GM12872 (cell line): ENCODE data around the gene ZNF273.

Source experiments
- TF ChIP-seq, protein P1 (sequence below): IDR thresholded peaks from 3 replicates; pipeline ENCODE4 v1.5.1; 2011; ENCODE audit warnings: low read depth, mild to moderate bottlenecking, low read length, moderate library complexity; ENCODE audit not compliant: insufficient read depth

ZNF273 gene

DNA sequence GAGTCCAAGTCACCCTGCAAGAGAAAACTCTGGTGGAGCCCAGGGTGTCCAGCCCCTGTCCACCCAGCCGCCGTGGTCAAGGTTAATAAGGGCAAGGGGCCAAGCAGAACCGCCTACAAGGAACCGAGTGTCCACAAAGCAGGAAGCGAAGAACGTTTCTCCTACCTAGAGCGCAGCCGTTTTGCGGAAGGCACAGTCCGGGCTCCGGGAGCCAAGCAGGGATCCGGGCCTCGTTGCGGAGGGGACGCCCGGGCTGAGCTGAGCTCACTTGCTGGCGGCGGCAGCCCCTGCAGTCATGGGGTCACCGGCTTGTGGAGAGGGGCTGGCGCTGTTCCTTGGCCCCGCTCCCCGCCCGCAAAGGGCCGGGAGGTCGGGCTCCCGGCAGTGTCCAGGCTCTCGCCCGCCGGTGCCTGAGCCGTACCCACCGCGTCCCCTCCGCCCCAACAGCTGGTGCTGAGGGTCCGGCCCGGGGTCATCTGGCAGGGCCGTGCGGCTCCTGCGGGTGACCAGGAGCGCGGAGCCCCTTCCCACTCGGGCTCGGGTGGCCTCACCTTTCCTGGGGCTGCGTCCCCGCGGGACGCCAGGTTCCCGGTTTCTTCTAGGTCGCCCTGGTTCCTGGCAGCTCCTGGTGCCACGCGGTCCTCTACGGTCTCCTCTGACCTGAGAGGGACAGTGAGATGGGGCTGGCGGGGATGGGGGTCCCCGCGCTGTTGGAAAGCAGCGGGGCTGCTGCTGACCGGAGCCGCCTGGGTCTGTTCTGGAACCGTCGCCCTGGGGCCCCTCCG is 14.0 kb upstream of the ZNF273 start:
- TF ChIP-seq, protein P1, sequence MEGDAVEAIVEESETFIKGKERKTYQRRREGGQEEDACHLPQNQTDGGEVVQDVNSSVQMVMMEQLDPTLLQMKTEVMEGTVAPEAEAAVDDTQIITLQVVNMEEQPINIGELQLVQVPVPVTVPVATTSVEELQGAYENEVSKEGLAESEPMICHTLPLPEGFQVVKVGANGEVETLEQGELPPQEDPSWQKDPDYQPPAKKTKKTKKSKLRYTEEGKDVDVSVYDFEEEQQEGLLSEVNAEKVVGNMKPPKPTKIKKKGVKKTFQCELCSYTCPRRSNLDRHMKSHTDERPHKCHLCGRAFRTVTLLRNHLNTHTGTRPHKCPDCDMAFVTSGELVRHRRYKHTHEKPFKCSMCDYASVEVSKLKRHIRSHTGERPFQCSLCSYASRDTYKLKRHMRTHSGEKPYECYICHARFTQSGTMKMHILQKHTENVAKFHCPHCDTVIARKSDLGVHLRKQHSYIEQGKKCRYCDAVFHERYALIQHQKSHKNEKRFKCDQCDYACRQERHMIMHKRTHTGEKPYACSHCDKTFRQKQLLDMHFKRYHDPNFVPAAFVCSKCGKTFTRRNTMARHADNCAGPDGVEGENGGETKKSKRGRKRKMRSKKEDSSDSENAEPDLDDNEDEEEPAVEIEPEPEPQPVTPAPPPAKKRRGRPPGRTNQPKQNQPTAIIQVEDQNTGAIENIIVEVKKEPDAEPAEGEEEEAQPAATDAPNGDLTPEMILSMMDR = no peak

DNA sequence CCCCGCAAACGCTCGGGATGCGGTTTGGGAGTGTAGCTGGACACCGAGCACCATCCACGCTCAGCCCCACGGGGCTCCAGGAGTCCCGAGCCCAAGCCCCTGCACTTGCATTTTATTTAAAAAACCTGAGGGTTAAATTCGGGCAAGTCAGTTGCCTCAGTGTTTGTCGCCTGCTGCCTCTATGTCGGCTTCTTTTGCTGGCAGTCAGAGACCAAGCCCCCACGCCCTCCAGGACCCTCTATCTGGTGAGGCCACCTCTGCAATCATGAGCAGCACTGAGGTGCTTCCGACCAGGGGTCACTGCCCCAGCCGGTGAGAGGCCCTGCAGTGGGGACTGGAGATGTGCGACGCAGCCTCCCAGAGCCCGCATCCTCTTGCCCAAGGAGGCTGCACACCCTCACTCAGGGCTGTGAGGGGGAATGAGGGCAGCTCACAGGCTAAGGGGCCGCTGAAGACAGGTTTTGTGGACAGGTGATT is 13.3 kb upstream of the ZNF273 start:
- TF ChIP-seq, protein P1 = no peak

DNA sequence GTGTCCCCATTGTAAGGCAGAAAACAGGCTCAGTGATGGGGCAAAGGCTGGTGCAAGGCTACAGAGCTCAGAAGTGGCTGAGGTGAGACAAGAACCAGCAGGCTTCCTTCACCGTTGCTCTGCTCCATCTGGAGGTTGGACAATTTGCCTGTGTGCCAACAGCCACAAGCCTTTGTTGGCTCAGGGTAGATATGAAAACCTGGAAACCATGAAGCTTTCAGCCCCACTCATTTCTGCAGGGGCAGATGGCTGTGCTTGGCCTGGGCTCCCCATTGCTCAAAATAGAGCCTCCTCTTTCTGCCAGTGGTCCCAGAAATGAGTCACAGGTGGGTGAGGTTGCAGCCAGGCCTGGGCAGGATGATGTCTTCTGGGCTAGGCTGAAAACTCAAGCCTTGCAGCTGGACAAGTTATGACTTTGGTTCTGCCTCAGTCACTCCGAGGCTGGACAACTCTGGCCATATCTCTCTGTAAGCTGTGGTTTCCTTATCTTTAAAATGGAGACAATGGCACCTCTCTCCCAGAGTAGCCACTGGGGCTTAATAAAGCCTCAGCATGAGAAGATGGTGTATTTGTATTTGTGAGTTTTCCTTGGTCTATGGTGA is 12.2 kb upstream of the ZNF273 start:
- TF ChIP-seq, protein P1 = no peak

DNA sequence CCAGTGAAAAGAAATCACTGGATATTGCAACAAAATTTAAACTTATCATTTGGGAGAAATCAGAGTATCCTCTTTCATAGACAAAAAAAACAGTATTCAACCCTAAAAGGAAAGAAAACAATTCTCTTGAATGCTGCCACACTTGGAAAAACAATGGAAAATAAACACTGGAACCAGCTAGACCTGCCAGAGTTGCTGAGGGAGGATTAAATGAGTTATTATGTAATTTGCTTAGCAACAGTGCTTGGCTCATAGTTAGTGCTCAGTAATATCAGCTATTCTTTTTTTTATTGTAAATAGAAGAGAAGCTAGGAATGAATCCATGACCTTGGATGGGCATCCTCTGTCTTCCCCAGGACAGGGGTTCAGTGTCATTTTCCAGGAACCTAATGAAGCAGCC is 11.0 kb upstream of the ZNF273 start:
- TF ChIP-seq, protein P1 = no peak

DNA sequence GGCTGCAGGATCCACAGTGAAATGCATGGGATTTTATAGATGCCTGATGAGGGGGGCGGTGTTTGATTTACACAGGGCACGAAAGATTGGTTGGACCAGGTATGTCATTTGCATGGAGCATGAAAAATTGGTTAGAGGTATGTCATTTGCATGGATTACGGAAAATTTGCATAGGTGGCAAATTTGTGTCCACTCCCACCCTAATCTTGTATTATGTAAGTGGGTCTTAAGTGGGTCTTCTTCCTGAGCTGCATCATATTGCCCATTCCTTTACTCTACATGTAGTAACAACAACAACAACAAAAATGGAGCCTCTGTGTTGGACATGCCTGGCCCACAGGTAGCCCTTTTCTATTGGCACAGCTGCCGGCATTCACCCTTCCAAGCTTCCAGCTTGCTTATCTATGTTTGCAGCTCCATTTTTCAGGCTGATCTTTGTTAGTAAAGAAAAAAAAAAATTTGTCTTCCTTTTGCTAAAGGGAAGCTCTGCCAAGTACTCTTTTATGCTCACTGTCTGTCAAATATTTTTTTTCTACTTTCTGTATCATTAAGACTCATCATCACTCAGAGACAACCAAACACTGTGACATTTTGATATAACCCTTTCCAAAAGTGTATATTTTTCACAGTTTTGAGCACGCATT is 10.3 kb upstream of the ZNF273 start:
- TF ChIP-seq, protein P1 = no peak

DNA sequence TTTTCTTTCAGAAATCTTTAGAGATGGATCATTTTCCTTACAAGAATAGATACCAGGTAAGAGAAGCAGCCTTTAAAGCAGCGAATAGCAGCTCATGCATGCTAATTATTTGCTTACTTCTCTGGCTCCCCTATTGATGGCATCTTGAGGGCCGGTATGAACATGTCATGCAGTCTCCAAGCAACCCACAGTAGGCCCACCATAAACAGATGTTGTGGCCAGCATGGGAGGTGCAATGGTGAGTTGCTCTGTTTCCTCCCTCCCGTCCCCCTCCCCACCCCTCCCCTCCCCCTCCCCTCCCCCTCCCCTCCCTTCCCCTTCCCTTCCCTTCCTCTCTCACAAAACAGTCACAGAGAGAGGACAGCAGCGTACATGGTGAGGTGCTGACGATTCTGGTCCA is 9.7 kb upstream of the ZNF273 start:
- TF ChIP-seq, protein P1 = no peak

DNA sequence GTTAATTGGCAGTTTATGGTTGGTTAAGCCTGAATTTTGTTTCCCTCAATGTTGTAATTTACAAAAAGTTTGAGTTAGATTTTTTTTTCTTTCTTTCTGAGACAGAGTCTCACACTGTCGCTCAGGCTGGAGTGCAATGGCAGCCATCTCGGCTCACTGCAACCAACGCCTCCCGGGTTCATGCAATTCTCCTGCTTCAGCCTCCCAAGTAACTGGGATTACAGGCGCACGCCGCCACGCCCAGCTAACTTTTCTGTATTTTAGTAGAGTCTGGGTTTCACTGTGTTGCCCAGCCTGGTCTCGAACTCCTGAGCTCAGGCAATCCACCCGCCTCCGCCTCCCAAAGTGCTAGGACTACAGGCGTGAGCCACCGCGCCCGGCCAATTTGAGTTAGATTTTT is 935 bp downstream of the ZNF273 start:
- TF ChIP-seq, protein P1 = no peak
